ENCODE measurements around the gene TRIM25.

Gene TRIM25

DNA sequence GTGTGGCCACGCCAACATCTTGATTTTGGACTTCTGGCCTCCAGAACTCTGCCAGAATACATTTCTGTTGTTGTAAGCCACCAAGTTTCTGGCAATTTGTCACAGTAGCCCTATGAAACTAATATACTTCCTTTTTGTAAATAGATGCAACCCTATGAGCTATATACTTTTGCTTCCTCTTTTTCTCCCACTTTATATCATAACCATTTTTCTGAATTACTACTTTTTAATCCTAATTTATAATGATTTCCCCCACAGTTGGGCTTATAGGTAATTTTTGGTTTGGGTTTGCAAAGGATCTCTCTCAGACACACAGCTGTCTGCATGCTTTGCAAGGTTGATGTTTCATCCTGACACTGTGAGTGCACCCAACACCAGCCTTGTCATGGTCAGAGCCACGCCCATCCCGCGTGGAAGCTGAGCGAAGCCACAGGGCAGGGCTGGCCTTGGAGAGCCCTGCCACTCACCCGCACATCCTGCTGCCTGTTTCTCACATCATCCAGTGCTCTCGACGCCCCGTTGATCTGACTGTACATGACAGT is 5.8 kb downstream of the TRIM25 start:
- TF ChIP-seq EGR1 (IDR thresholded peaks at IDR 0.05) (no peak), TCF12 (IDR thresholded peaks at IDR 0.05; ENCODE audit: low read depth) (no peak), TAF1 (IDR thresholded peaks at IDR 0.05; ENCODE audit: low read depth) (no peak), TEAD4 (IDR thresholded peaks at IDR 0.05) (no peak), ZBTB7A (IDR thresholded peaks at IDR 0.05; ENCODE audit: low read depth) (no peak), YY1 (IDR thresholded peaks at IDR 0.05; ENCODE audit: low read depth) (no peak), NFIC (IDR thresholded peaks at IDR 0.05) (no peak), CEBPB (IDR thresholded peaks at IDR 0.05) (no peak), RAD21 (IDR thresholded peaks at IDR 0.05; ENCODE audit: low read depth) (no peak), EP300 (IDR thresholded peaks at IDR 0.05; ENCODE audit: borderline replicate concordance) (no peak), CREB1 (IDR thresholded peaks at IDR 0.05; ENCODE audit: low read depth) (no peak)
- TF ChIP-seq, protein P1, sequence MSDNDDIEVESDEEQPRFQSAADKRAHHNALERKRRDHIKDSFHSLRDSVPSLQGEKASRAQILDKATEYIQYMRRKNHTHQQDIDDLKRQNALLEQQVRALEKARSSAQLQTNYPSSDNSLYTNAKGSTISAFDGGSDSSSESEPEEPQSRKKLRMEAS (IDR thresholded peaks at IDR 0.05), result no peak
- TF ChIP-seq, protein P2, sequence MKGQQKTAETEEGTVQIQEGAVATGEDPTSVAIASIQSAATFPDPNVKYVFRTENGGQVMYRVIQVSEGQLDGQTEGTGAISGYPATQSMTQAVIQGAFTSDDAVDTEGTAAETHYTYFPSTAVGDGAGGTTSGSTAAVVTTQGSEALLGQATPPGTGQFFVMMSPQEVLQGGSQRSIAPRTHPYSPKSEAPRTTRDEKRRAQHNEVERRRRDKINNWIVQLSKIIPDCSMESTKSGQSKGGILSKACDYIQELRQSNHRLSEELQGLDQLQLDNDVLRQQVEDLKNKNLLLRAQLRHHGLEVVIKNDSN (IDR thresholded peaks at IDR 0.05), result no peak

DNA sequence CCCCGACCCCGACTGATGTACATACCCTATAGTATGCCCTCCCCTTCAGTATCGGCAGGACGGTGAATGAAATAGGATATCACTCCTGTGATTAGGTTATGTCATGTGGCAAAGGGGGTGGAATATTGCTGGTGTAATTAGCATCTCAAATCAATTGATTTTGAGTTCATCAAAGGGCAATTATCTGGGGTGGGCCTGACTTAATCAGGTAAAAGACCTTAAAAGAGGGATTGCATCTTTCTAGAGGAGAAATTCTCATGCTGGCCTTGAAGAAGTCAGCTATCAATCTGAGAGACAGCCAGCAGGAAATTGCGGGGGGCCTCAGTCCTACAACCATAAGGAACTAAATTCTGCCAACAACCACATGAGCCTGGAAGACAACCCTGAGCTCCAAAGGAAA is 10.3 kb downstream of the TRIM25 start:
- TF ChIP-seq, protein P2 (IDR thresholded peaks at IDR 0.05), result no peak

DNA sequence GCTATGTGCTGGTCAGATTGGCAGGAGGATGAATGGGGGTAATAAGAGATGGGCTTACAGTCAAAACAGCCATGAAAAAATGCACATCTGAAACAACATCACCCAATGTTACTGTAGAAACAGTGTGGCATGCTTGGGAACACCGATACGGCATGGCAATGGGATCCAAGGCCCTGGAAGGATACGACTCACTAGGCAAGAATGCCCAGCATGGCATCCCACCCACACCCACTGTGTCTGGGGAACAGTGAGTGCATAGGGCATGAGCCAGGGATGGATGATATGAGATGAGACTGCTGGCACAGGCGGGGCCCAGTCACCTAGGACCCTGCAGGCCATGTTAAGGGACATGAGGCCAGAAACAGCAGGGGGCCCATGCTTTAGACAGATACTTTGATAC is 11.5 kb downstream of the TRIM25 start:
- TF ChIP-seq EGR1 (IDR thresholded peaks at IDR 0.05) (0 out of 2 replicates have a peak, but pooled peaks have one; percentile 29), TAF1 (IDR thresholded peaks at IDR 0.05; ENCODE audit: low read depth) (no peak), TEAD4 (IDR thresholded peaks at IDR 0.05) (peak; percentile 82), ZBTB7A (IDR thresholded peaks at IDR 0.05; ENCODE audit: low read depth) (no peak)

DNA sequence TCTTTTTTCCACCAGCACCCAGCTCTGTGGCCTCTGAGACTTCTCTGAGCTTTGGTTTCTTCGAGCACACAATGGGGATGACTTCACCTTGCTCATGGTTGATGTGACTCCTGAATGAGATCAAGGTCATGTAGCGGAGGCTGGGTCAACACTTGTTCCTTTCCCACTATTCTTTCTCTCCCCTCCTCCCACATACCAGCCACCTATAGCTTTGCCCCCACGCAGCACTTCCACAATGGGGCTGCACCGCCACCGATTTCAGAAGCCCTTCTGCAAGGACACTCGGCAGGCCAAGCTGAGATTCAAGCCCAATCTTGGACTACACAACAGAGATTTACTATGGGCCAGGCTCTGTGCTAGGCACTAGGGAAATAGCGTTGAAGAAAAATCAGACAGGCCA is 14.4 kb downstream of the TRIM25 start:
- TF ChIP-seq YY1 (IDR thresholded peaks at IDR 0.05; ENCODE audit: low read depth) (no peak), ZBTB7A (IDR thresholded peaks at IDR 0.05; ENCODE audit: low read depth) (no peak), TAF1 (IDR thresholded peaks at IDR 0.05; ENCODE audit: low read depth) (no peak), CEBPB (IDR thresholded peaks at IDR 0.05) (no peak), EP300 (IDR thresholded peaks at IDR 0.05; ENCODE audit: borderline replicate concordance) (no peak), RAD21 (IDR thresholded peaks at IDR 0.05; ENCODE audit: low read depth) (no peak), EGR1 (IDR thresholded peaks at IDR 0.05) (no peak), NFIC (IDR thresholded peaks at IDR 0.05) (no peak), FOXM1 (IDR thresholded peaks at IDR 0.05; ENCODE audit: borderline replicate concordance, low read depth) (no peak)
- TF ChIP-seq, protein P1 (IDR thresholded peaks at IDR 0.05), result no peak
- TF ChIP-seq, protein P2 (IDR thresholded peaks at IDR 0.05), result no peak
- TF ChIP-seq, protein P3, sequence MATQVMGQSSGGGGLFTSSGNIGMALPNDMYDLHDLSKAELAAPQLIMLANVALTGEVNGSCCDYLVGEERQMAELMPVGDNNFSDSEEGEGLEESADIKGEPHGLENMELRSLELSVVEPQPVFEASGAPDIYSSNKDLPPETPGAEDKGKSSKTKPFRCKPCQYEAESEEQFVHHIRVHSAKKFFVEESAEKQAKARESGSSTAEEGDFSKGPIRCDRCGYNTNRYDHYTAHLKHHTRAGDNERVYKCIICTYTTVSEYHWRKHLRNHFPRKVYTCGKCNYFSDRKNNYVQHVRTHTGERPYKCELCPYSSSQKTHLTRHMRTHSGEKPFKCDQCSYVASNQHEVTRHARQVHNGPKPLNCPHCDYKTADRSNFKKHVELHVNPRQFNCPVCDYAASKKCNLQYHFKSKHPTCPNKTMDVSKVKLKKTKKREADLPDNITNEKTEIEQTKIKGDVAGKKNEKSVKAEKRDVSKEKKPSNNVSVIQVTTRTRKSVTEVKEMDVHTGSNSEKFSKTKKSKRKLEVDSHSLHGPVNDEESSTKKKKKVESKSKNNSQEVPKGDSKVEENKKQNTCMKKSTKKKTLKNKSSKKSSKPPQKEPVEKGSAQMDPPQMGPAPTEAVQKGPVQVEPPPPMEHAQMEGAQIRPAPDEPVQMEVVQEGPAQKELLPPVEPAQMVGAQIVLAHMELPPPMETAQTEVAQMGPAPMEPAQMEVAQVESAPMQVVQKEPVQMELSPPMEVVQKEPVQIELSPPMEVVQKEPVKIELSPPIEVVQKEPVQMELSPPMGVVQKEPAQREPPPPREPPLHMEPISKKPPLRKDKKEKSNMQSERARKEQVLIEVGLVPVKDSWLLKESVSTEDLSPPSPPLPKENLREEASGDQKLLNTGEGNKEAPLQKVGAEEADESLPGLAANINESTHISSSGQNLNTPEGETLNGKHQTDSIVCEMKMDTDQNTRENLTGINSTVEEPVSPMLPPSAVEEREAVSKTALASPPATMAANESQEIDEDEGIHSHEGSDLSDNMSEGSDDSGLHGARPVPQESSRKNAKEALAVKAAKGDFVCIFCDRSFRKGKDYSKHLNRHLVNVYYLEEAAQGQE (IDR thresholded peaks at IDR 0.05; ENCODE audit: low read depth), result no peak

DNA sequence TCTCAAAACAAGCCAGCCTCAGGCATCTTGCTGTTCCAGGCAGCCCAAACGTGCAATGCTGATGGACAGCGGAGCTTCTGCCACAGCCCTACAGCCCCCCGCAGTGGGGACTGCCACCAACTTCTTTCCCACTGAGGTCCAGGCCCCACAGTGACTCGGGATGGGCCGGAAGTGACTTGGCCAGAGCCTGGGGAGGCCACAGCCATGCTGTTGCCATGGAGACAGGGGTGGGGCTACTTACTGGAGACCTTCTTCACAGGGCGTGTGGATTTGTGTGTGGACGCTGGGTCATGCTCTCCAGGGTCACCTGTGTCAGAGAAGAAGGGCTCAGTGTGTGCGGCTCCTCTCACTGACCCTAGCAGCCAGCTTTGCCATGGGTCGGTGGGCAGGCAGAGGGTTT is 15.0 kb downstream of the TRIM25 start:
- TF ChIP-seq CEBPB (IDR thresholded peaks at IDR 0.05), result no peak
- no peak for TF ChIP-seq TCF12 (IDR thresholded peaks at IDR 0.05; ENCODE audit: low read depth)
- TF ChIP-seq FOXM1 (IDR thresholded peaks at IDR 0.05; ENCODE audit: borderline replicate concordance, low read depth), result no peak
- no peak for TF ChIP-seq EP300 (IDR thresholded peaks at IDR 0.05; ENCODE audit: borderline replicate concordance)
- TF ChIP-seq ZBTB7A (IDR thresholded peaks at IDR 0.05; ENCODE audit: low read depth), result no peak
- no peak for TF ChIP-seq NFIC (IDR thresholded peaks at IDR 0.05)
- TF ChIP-seq, protein P2 (IDR thresholded peaks at IDR 0.05), result no peak
- TF ChIP-seq TAF1 (IDR thresholded peaks at IDR 0.05; ENCODE audit: low read depth), result no peak
- TF ChIP-seq CREB1 (IDR thresholded peaks at IDR 0.05; ENCODE audit: low read depth), result no peak
- TF ChIP-seq TEAD4 (IDR thresholded peaks at IDR 0.05), result no peak
- no peak for TF ChIP-seq RAD21 (IDR thresholded peaks at IDR 0.05; ENCODE audit: low read depth)
- no peak for TF ChIP-seq YY1 (IDR thresholded peaks at IDR 0.05; ENCODE audit: low read depth)
- no peak for TF ChIP-seq EGR1 (IDR thresholded peaks at IDR 0.05)
- TF ChIP-seq, protein P3 (IDR thresholded peaks at IDR 0.05; ENCODE audit: low read depth), result no peak
- TF ChIP-seq, protein P1 (IDR thresholded peaks at IDR 0.05), result no peak
